Epithelial cell of proximal tubule (primary cell): ENCODE measurements around the gene COQ4. TPM values are rescaled to one million over a fixed set of nuclear protein-coding genes. Genes with fewer than 3 reads are reported as not detected.

Experiments
- DNase-seq: peaks from one replicate; pipeline ENCODE4 v3.0.0-alpha.2; 2011; ENCODE audit warnings: low read depth
- H3K4me3 ChIP-seq: 2 replicates; pipeline ENCODE4 v1.5.1; 2011; ENCODE audit warnings: low read depth, mild to moderate bottlenecking, low read length
- total RNA-seq: library from RNA; depleted of rRNA; stranded (reverse); fragments of >200 nt; gene quantifications from 2 replicates; pipeline ENCODE4 v1.2.3, GENCODE V29; 2015
- TF ChIP-seq, protein P1 (sequence below): conservative IDR thresholded peaks from 2 replicates; pipeline ENCODE4 v1.5.1; 2012; ENCODE audit warnings: low read depth, mild to moderate bottlenecking, low read length

Gene COQ4
- total RNA-seq, 1 donor from 2014 or later: 68.8 TPM

DNA sequence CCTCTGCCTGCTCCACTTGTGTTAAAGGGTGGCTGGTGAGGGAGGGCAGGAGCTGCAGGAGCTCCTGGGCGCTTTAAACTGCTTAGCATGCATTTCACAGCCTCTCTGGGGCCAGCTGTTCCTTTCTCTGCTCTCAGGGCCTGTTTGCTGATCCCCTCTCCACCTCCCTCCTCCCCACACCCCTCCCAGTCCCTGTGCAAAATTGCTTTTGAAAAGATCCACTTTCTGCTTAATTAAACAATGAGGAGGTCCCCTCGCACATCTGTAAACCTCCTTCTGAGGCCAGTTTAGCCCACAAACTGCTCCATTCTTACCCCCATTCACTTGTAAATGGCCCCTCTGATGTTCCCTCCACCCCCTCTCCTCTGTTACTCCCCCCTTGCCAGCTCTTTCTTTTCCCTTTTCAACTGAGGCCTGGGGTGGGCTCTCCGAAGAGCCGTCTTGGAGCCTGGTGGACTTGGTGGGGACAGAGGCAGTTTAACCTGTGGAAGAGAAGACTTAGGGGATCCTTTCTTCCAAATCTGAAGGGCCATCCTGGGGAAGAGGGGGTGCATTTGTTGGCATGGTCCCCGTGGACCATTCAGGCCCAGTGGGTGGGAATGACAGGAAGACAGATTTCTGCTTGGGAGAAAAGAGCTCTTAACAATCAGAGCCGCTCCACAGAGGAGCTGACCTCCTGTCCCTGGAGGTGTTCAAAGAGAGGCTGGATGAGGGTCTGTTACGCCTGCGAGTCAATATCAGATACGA, 60.5 kb downstream of the COQ4 start:
- no peak for DNase-seq
- no peak overlapping the region for H3K4me3 ChIP-seq
- TF ChIP-seq, protein P1, sequence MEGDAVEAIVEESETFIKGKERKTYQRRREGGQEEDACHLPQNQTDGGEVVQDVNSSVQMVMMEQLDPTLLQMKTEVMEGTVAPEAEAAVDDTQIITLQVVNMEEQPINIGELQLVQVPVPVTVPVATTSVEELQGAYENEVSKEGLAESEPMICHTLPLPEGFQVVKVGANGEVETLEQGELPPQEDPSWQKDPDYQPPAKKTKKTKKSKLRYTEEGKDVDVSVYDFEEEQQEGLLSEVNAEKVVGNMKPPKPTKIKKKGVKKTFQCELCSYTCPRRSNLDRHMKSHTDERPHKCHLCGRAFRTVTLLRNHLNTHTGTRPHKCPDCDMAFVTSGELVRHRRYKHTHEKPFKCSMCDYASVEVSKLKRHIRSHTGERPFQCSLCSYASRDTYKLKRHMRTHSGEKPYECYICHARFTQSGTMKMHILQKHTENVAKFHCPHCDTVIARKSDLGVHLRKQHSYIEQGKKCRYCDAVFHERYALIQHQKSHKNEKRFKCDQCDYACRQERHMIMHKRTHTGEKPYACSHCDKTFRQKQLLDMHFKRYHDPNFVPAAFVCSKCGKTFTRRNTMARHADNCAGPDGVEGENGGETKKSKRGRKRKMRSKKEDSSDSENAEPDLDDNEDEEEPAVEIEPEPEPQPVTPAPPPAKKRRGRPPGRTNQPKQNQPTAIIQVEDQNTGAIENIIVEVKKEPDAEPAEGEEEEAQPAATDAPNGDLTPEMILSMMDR: no peak

Other genes starting within 250 kb of the COQ4 start
- gene PTGES2, start 195.1 kb upstream of the COQ4 start, total RNA-seq: 58.5 and 91.0 TPM in 2 replicates
- 45.7 and 106 TPM in 2 replicates for gene LCN2, start 173.4 kb upstream of the COQ4 start, total RNA-seq
- 194 and 269 TPM in 2 replicates for gene BBLN, start 162.6 kb upstream of the COQ4 start, total RNA-seq
- 56.7 and 76.7 TPM in 2 replicates for gene CIZ1, start 131.3 kb upstream of the COQ4 start, total RNA-seq
- gene DNM1, start 119.5 kb upstream of the COQ4 start, total RNA-seq: 2.6 and 16.7 TPM in 2 replicates
- gene GOLGA2, start 46.8 kb upstream of the COQ4 start, total RNA-seq: 35.9 and 41.3 TPM in 2 replicates
- gene SWI5, start 46.6 kb upstream of the COQ4 start, total RNA-seq: 25.3 and 37.4 TPM in 2 replicates
- 14.1 and 20.0 TPM in 2 replicates for gene TRUB2, start 392 bp upstream of the COQ4 start, total RNA-seq
- 27.7 and 45.4 TPM in 2 replicates for gene SLC27A4, start 17.7 kb downstream of the COQ4 start, total RNA-seq
- 39.4 and 52.1 TPM in 2 replicates for gene URM1, start 48.5 kb downstream of the COQ4 start, total RNA-seq
- 49.1 and 55.7 TPM in 2 replicates for gene CERCAM, start 98.0 kb downstream of the COQ4 start, total RNA-seq
- gene ODF2, start 133.2 kb downstream of the COQ4 start, total RNA-seq: 32.6 and 38.2 TPM in 2 replicates
- 25.4 and 28.8 TPM in 2 replicates for gene GLE1, start 181.9 kb downstream of the COQ4 start, total RNA-seq
- 166 and 193 TPM in 2 replicates for gene SPTAN1, start 229.7 kb downstream of the COQ4 start, total RNA-seq